GM19455 (cell line): ENCODE measurements around the gene DNMT1.

Experiments used
- ATAC-seq: cut with Tn5 transposase; IDR thresholded peaks from one replicate; pipeline ENCODE4 v1.9.1; 2021; ENCODE audit not compliant: unreplicated experiment

DNMT1 gene

DNA sequence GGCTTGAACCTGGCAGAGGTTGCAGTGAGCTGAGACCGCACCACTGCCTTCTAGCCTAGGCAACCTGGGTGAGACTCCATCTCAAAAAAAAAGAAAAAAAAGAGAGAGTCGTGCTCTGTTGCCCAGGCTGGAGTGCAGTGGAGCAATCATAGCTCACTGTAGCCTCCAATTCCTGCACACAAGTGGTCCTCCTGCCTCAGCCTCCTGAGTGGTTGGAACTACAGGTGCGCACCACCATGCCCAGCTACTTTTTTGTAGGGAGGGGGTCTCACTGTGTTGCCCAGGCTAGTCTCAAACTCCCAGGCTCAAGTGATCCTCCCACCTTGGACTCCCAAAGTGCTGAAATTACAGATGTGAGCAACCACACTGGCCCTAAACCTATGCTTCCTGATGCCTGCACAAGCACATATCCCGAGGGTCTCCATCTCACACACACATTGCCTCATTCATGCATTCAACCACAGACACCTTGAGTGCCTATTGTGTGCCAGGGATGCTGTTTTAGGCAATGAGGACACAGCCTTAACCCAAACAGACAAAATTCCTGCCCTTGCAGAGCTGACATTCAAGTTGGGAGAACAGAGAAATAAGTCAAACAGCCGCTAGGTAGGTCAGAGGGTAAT lies 94.5 kb downstream of the DNMT1 start:
- ATAC-seq = no peak

DNA sequence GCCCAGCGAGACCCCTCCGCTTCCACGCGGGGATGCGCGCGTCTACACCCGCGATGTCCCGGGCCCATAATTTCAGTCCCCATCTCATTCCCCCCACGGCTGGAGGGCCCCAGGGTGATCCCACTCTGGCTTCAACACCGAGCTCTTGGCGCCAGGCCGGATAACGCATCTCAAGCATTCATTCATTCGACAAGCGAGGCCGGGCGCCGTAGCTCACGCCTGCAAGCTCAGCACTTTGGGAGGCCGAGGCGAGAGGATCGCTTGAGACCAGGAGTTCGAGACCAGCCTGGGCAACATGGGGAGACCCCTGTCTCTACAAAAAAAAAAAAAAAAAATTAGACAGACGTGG lies 98.2 kb downstream of the DNMT1 start:
- ATAC-seq = no peak

- peak; percentile 70 for ATAC-seq
Observed at GRCh38 chr19:10095948-10096614, 98.7 kb downstream of the DNMT1 start.

DNA sequence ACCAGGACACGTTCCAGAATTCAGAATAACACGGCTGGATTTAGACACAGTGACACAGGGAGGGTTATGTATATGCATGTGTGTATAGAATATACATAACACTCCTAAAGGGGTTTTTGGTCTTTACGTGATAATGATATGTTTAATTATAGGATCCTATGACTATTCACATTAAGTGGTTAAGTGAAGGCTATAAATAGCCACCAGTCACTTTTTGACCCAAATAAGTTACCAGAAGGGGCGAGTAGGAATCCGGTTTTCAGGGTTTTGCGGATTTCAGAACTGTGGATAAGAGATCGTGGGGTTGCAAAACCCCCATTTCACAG lies 99.2 kb downstream of the DNMT1 start:
- no peak for ATAC-seq

- ATAC-seq = no peak
Observed at GRCh38 chr19:10093295-10094186, 101.2 kb downstream of the DNMT1 start.

- no peak for ATAC-seq
Observed at GRCh38 chr19:10092648-10093294, 102.0 kb downstream of the DNMT1 start.

DNA sequence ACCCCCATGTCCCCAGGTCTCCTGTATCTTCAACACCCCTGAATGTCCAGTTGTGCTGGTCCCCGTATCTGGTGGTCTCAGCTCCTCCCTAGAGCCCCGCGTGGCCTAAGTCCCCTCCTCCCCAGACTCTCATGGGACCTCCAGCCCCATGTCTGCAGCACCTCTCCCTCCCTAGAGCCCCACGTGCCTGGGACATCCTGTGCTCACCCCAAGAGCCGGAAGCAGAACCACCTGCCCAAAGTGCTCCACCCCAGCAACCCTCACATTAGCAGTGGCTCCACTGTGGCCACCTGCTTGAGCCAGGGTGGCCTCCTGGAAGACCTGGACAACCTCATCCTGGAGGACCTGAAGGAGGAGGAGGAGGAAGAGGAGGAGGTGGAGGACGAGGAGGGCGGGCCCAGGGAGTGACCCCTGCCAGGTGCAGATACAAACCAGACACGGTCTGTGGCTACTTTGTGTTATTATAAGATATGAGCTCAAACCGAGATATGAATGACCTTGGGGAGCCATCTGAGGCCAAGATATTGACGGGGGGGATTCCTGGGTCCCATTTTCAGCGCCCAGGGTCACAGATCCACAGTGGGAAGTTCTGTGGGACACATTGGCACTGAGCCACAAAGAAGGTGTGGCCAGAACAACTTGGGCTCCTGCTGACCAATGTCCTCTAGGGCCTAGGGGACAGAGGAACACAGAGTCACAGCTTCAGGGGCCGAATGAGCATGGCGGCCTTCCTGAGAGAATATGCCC lies 102.7 kb downstream of the DNMT1 start:
- no peak for ATAC-seq

- ATAC-seq = no peak
Observed at GRCh38 chr19:10091370-10091687, 103.4 kb downstream of the DNMT1 start.

DNA sequence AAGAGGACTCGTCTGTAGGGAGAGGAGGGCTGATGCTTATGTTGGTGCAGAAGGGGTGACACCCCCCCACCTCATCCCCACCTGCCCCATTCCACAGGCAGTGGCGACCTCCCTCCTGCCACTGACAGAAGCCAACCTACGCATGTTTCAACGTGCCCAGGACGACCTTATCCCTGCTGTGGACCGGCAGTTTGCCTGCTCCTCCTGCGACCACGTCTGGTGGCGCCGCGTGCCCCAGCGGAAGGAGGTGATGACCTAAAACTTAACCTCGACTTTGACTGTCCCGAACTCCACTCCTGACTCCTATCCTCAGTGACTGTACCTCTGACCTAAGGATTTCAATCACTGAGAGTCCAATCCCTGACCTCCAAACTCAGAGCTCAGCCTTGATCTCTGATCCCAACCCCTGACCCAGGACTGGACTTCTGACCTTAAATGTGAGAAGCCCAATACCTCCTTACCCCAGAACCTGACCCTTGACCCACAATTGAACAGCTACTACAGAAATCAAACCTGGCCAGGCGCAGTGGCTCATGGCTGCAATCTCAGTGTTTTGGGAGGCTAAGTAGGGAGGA lies 104.9 kb downstream of the DNMT1 start:
- ATAC-seq = no peak

- ATAC-seq = no peak
Observed at GRCh38 chr19:10088949-10089554, 105.7 kb downstream of the DNMT1 start.

- no peak for ATAC-seq
Observed at GRCh38 chr19:10087296-10088061, 107.3 kb downstream of the DNMT1 start.

- no peak for ATAC-seq
Observed at GRCh38 chr19:10086591-10087192, 108.1 kb downstream of the DNMT1 start.

DNA sequence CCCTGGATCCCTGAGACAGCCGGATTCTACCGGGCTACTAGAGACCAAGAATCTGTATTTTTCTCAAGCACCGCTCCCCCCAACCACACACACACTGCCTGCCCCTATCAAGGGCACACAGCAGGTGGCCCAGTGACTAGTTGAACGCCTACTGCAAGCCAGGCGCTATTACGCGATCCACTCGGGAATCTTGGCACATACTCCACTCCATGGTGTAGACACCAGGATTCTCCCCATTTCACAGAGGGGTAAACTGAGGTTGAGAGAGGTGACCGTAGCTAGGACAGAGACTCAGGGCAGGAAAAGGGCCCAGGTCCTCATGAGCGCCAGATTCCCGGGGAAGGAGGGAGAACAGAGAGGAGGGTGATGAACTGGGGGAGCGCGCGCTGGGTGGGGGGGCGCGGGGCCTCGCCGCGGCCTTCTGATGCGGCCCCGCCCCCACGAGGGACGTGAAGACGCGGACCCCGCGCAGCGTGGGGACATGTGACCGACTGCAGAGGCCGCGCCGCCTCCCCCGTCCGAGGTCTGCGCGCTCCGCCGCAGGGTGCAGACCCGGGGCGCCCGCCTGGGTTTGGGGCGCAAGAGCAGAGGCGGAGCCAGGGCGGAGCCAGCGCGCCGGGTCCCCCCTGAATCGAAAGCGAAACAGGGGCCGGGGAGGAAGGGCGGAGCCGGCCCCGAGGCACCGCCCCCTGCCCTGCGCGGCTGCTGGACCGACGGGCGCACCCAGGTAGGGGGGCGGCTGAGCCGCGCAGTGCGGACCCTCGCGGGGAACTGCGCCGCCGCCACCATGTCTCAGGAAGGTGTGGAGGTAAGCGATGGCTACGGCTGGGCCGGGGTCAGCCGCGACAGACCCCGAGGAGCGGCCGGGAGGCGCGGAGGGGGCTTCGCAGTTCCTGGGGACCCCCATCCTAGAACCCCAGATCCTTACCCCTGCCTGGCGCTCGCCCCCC lies 108.8 kb downstream of the DNMT1 start, which contains the start of gene SHFL:
Gene SHFL (plus strand): TSS at position 677 of the 950 bp plus-strand sequence. CDS start 111 bp downstream, at position 788.
- ATAC-seq = peak; percentile 71

GRCh38 chr19:10084803-10085202 lies 110.0 kb downstream of the DNMT1 start:
- ATAC-seq = no peak

- ATAC-seq = no peak
Observed at GRCh38 chr19:10083911-10084310, 110.8 kb downstream of the DNMT1 start.
